OCI-LY1 (cell line): ENCODE measurements around the gene STAP1.

ENCODE experiments used
- H2AFZ ChIP-seq: fragments of 200-600 bp; sonication (generic), shearing (Covaris generic); 2 replicates; pipeline ENCODE4 v1.6.0; 2014; ENCODE audit warnings: antibody characterized with exemption, mild to moderate bottlenecking, low read length
- H3F3A ChIP-seq: fragments of 200-600 bp; sonication (generic), shearing (Covaris generic); 2 replicates; pipeline ENCODE4 v1.6.0; 2014; ENCODE audit warnings: mild to moderate bottlenecking, antibody characterized with exemption, low read length, moderate library complexity; ENCODE audit not compliant: insufficient read depth
- H3K27ac ChIP-seq: fragments of 200-600 bp; sonication (generic); 2 replicates; pipeline ENCODE4 v1.5.1; 2014; ENCODE audit warnings: low read length, mixed run types, mild to moderate bottlenecking, low read depth; ENCODE audit not compliant: poor library complexity, severe bottlenecking
- H3K27me3 ChIP-seq: fragments of 200-600 bp; sonication (generic); 2 replicates; pipeline ENCODE4 v1.6.0; 2014; ENCODE audit warnings: antibody characterized with exemption, mild to moderate bottlenecking, low read length, moderate library complexity; ENCODE audit not compliant: insufficient read depth
- H3K36me3 ChIP-seq: fragments of 200-600 bp; sonication (generic); 2 replicates; pipeline ENCODE4 v1.6.1; 2014; ENCODE audit warnings: mild to moderate bottlenecking, antibody characterized with exemption, low read length, moderate library complexity, mixed read lengths; ENCODE audit not compliant: insufficient read depth
- H3K4me1 ChIP-seq: fragments of 200-600 bp; sonication (generic); 2 replicates; pipeline ENCODE4 v1.5.1; 2014; ENCODE audit warnings: mild to moderate bottlenecking, low read length, moderate library complexity; ENCODE audit not compliant: insufficient read depth, severe bottlenecking
- H3K4me2 ChIP-seq: fragments of 200-600 bp; sonication (generic), shearing (Covaris generic); 2 replicates; pipeline ENCODE4 v1.6.1; 2014; ENCODE audit warnings: low read length
- H3K4me3 ChIP-seq: fragments of 200-600 bp; sonication (generic); 2 replicates; pipeline ENCODE4 v1.5.1; 2014; ENCODE audit warnings: low read length, low read depth, mild to moderate bottlenecking, mixed read lengths; ENCODE audit not compliant: poor library complexity, severe bottlenecking
- H3K79me2 ChIP-seq: fragments of 200-600 bp; shearing (Covaris generic); 2 replicates; pipeline ENCODE4 v1.6.1; 2016; ENCODE audit warnings: mixed run types, low read length, mixed read lengths; ENCODE audit not compliant: insufficient read depth
- H3K9ac ChIP-seq: fragments of 200-600 bp; sonication (generic), shearing (Covaris generic); 2 replicates; pipeline ENCODE4 v1.6.1; 2014; ENCODE audit warnings: mild to moderate bottlenecking, low read length, mixed read lengths
- H3K9me2 ChIP-seq: fragments of 200-600 bp; sonication (generic), shearing (Covaris generic); 2 replicates; pipeline ENCODE4 v1.6.1; 2014; ENCODE audit warnings: low read depth, mild to moderate bottlenecking, low read length, mixed read lengths
- H3K9me3 ChIP-seq: fragments of 200-600 bp; shearing (Covaris generic); 2 replicates; pipeline ENCODE4 v1.6.1; 2014; ENCODE audit warnings: low read length, mixed read lengths
- H4K20me1 ChIP-seq: fragments of 200-600 bp; sonication (generic), shearing (Covaris generic); 2 replicates; pipeline ENCODE4 v1.6.0; 2016; ENCODE audit warnings: mild to moderate bottlenecking, low read length; ENCODE audit not compliant: insufficient read depth
- CTCF ChIP-seq: fragments of 200-600 bp; sonication (generic), shearing (Covaris generic); IDR thresholded peaks from 2 replicates; pipeline ENCODE4 v1.5.1; 2017; ENCODE audit warnings: mild to moderate bottlenecking, antibody characterized with exemption, low read length, moderate library complexity, mixed read lengths
- EZH2 ChIP-seq: fragments of 200-600 bp; sonication (generic), shearing (Covaris generic); IDR thresholded peaks from 2 replicates; pipeline ENCODE4 v1.8.0; 2017; ENCODE audit warnings: borderline replicate concordance, mixed run types, mild to moderate bottlenecking, antibody characterized with exemption, low read length, moderate library complexity, mixed read lengths

STAP1 gene

GRCh38 chr4:67614186-67614585 is 55.7 kb downstream of the STAP1 start:
- Histone ChIP-seq H3K4me3 (no peak overlapping the region), H3K27ac (no peak overlapping the region), H3K9me3 (peaks cover 7% of the 10 kb centered on the region; the same call in 1 of the 2 replicates), H3K4me1 (no peaks in the 10 kb centered on the region), H3K9ac (no peak overlapping the region), H3F3A (0 out of 2 replicates have a peak, but pooled peaks cover 4% of the 10 kb centered on the region), H2AFZ (no peak overlapping the region), H3K4me2 (no peak overlapping the region), H3K36me3 (peaks cover 44% of the 10 kb centered on the region), H3K79me2 (no peaks in the 10 kb centered on the region), H3K9me2 (no peaks in the 10 kb centered on the region), H3K27me3 (no peaks in the 10 kb centered on the region), H4K20me1 (no peaks in the 10 kb centered on the region)
- no peak for TF ChIP-seq EZH2
- no peak for TF ChIP-seq CTCF

- H3F3A ChIP-seq, result 0 out of 2 replicates have a peak, but pooled peaks cover 4% of the 10 kb centered on the region
- H3K4me3 ChIP-seq, result no peak overlapping the region
- no peak overlapping the region for H3K9ac ChIP-seq
- no peak for TF ChIP-seq CTCF
- no peak for TF ChIP-seq EZH2
- no peak overlapping the region for H3K27ac ChIP-seq
- H3K4me2 ChIP-seq, result no peak overlapping the region
- H3K9me2 ChIP-seq, result no peaks in the 10 kb centered on the region
- H3K79me2 ChIP-seq, result no peaks in the 10 kb centered on the region
- H4K20me1 ChIP-seq, result no peaks in the 10 kb centered on the region
- no peaks in the 10 kb centered on the region for H3K4me1 ChIP-seq
- H3K36me3 ChIP-seq, result peaks cover 44% of the 10 kb centered on the region
- H3K27me3 ChIP-seq, result no peaks in the 10 kb centered on the region
- H3K9me3 ChIP-seq, result peaks cover 7% of the 10 kb centered on the region; the same call in 1 of the 2 replicates
- H2AFZ ChIP-seq, result no peak overlapping the region
These were observed 56.6 kb downstream of the STAP1 start for GRCh38 chr4:67615119-67615518.

- Histone ChIP-seq H4K20me1 (no peaks in the 10 kb centered on the region), H3K36me3 (peaks cover 51% of the 10 kb centered on the region)
- TF ChIP-seq CTCF (no peak), EZH2 (no peak)
These were observed 58.0 kb downstream of the STAP1 start for GRCh38 chr4:67616478-67616877.

More at GRCh38 chr4:67616478-67616877, 58.0 kb downstream of the STAP1 start:
- H3K4me1 ChIP-seq, result no peaks in the 10 kb centered on the region
- no peaks in the 10 kb centered on the region for H3K79me2 ChIP-seq
- H3K9me3 ChIP-seq, result peaks cover 7% of the 10 kb centered on the region; the same call in 1 of the 2 replicates
- H3K4me2 ChIP-seq, result no peak overlapping the region
- no peaks in the 10 kb centered on the region for H3K9me2 ChIP-seq
- no peak overlapping the region for H2AFZ ChIP-seq
- H3K9ac ChIP-seq, result no peak overlapping the region
- H3K4me3 ChIP-seq, result no peak overlapping the region
- H3F3A ChIP-seq, result 0 out of 2 replicates have a peak, but pooled peaks cover 4% of the 10 kb centered on the region
- no peaks in the 10 kb centered on the region for H3K27me3 ChIP-seq
- no peak overlapping the region for H3K27ac ChIP-seq
